ENCODE data around the gene DAAM2. TPM values are rescaled to one million over a fixed set of nuclear protein-coding genes. Genes with fewer than 3 reads are reported as not detected.

The DAAM2 gene
- total RNA-seq, 4 donors from 2014 or later = 25.9 to 84.0 (median 48.5) TPM

- peak in 1 of 2 donors; percentile 73 for ATAC-seq
- in situ Hi-C loops (cut with MboI; ENCODE audit: low sequenced_read_pairs in 4 of 4) = no loop called here
- H3K36me3 ChIP-seq = peaks cover 0 to 19% of the 10 kb centered on the region in 2 donors
Observed at GRCh38 chr6:39865011-39865888, 73.1 kb downstream of the DAAM2 start.

GRCh38 chr6:39867592-39867991 is 75.4 kb downstream of the DAAM2 start:
- H3K4me1 ChIP-seq = no peaks in the 10 kb centered on the region
- ATAC-seq (no peak), DNase-seq (no peak)
- H3K4me3 ChIP-seq = no peak overlapping the region
- intact Hi-C loops (cut with DNase I; ENCODE audit: low total_unique reads) (loop anchor here (5.0 kb wide), 1 partner anchor 440 kb away; no protein-coding TSS in a partner anchor), in situ Hi-C loops (cut with MboI; ENCODE audit: low sequenced_read_pairs in 4 of 4) (no loop called here)
- H3K27me3 ChIP-seq = no peaks in the 10 kb centered on the region
- H3K9me3 ChIP-seq = no peaks in the 10 kb centered on the region
- no peak for TF ChIP-seq POLR2A (IDR thresholded peaks at IDR 0.05)
- no peak for TF ChIP-seq CTCF (IDR thresholded peaks at IDR 0.05 in 4 of 5, conservative IDR thresholded peaks at IDR 0.05 in 1 of 5)
- H3K36me3 ChIP-seq = peaks cover 0 to 19% of the 10 kb centered on the region in 2 donors
- H3K27ac ChIP-seq = no peak overlapping the region

More at GRCh38 chr6:39865011-39865888, 73.1 kb downstream of the DAAM2 start:
- H3K27ac ChIP-seq = peak overlapping the region in 3 of 4 donors; percentile 18 to 30 (median 29)
- DNase-seq = peak; percentile 58 to 69
- no peaks in the 10 kb centered on the region for H3K27me3 ChIP-seq
- no peaks in the 10 kb centered on the region for H3K4me1 ChIP-seq
- no peak overlapping the region for H3K4me3 ChIP-seq
- no peak for TF ChIP-seq POLR2A (IDR thresholded peaks at IDR 0.05)
- TF ChIP-seq CTCF (IDR thresholded peaks at IDR 0.05 in 4 of 5, conservative IDR thresholded peaks at IDR 0.05 in 1 of 5) = peak; percentile 52 to 86 (median 79)
- no peaks in the 10 kb centered on the region for H3K9me3 ChIP-seq
- intact Hi-C loops (cut with DNase I; ENCODE audit: low total_unique reads) = loop anchor here (5.0 kb wide), 1 partner anchor 442 kb away; no protein-coding TSS in a partner anchor

- in situ Hi-C loops (cut with MboI; ENCODE audit: low sequenced_read_pairs in 4 of 4) = no loop called here
Observed at GRCh38 chr6:39870950-39871349, 78.8 kb downstream of the DAAM2 start.

GRCh38 chr6:39873439-39873838 is 81.3 kb downstream of the DAAM2 start:
- in situ Hi-C loops (cut with MboI; ENCODE audit: low sequenced_read_pairs in 4 of 4) (no loop called here), intact Hi-C loops (cut with DNase I; ENCODE audit: low total_unique reads) (no loop called here)
- ATAC-seq (peak in 1 of 2 donors; percentile 66), DNase-seq (no peak)
- no peaks in the 10 kb centered on the region for H3K9me3 ChIP-seq
- TF ChIP-seq POLR2A (IDR thresholded peaks at IDR 0.05) = no peak
- no peak for TF ChIP-seq CTCF (IDR thresholded peaks at IDR 0.05 in 4 of 5, conservative IDR thresholded peaks at IDR 0.05 in 1 of 5)
- H3K27ac ChIP-seq = no peak overlapping the region
- no peak overlapping the region for H3K4me3 ChIP-seq
- no peaks in the 10 kb centered on the region for H3K27me3 ChIP-seq
- no peaks in the 10 kb centered on the region for H3K4me1 ChIP-seq
- peaks cover 0 to 40% of the 10 kb centered on the region in 2 donors for H3K36me3 ChIP-seq

More at GRCh38 chr6:39870950-39871349, 78.8 kb downstream of the DAAM2 start:
- no peaks in the 10 kb centered on the region for H3K4me1 ChIP-seq
- DNase-seq (no peak), ATAC-seq (no peak)
- no peaks in the 10 kb centered on the region for H3K27me3 ChIP-seq
- no peaks in the 10 kb centered on the region for H3K9me3 ChIP-seq
- H3K36me3 ChIP-seq = peaks cover 0 to 38% of the 10 kb centered on the region in 2 donors
- H3K27ac ChIP-seq = no peak overlapping the region
- no peak overlapping the region for H3K4me3 ChIP-seq
- TF ChIP-seq CTCF (IDR thresholded peaks at IDR 0.05 in 4 of 5, conservative IDR thresholded peaks at IDR 0.05 in 1 of 5) (no peak), POLR2A (IDR thresholded peaks at IDR 0.05) (no peak)
- intact Hi-C loops (cut with DNase I; ENCODE audit: low total_unique reads) = no loop called here

All from gastrocnemius medialis (tissue), 4 donors.